HG02588 (cell line): ENCODE measurements around the gene DOCK8.

Experiments used
- ATAC-seq: cut with Tn5 transposase; IDR thresholded peaks from one replicate; pipeline ENCODE4 v1.9.1; 2021; ENCODE audit warnings: mild to moderate bottlenecking, moderate library complexity; ENCODE audit not compliant: unreplicated experiment

DOCK8 gene

DNA sequence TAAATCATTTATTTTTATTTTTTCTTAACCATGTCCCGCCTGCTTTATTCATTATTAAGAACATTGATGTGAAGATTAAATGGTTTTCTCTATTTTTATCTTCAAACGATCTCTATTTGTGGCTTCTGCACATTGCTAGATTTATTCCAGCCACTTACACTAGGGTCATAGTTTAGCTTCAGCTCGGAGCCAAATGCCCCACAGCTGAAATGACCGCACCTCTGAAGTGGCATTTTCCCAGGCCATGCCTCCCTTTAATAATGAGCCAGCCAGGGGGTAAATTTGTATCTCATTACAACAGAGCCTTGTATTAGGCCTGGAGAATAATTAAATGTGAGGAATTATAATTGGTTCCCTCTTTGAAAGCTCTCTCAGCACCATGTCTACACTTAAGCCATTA lies 89.4 kb downstream of the DOCK8 start:
- no peak for ATAC-seq

DNA sequence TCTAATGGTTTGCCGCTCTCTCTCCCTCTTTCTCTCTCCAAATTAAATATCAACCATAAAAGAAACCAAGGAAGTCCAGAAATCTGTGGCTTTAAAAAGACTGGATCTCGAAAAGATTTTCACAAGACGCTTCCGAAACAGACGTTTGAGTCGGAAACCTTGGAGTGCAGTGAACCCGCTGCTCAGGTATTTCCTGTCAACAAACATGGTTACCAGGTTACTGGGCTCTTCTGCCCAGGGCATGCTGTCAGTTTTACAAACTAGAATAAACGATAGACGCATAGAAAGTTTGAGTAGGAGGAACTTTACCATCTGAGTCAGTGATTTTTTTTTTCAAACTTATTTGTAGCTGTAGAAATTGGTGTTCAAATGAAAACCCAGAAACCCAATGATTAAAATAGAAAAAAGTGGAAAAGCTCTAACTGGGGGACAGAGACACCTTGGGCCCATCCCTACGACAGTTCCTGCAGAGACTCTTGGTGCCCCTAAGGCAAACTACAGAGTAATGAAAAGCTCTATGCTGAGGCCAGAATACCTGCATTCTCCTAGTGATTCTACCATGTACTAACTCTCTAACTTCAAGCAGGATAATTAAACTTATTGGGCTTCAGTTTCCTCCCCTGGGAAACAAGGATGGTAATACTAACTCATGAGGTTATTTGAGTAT lies 90.0 kb downstream of the DOCK8 start:
- ATAC-seq: no peak

DNA sequence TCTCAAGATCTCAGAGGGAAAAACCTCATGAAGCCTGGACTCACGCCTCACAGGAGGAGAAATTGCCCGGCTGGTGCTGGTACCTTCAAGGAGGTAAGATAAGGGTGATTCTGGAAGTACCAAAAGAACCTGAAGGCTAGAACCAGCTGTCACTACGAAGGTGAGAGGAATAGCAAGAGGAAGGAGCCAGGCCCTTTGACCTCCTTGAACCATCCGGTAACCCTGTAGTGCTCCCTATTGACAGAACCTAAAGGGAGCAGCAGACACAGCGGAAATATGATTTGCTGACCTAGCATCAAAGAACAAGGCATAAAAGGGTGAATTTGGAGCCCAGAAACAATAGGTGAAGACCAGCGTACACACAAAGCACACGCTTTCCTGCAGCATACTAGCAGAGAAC lies 92.2 kb downstream of the DOCK8 start:
- no peak for ATAC-seq

DNA sequence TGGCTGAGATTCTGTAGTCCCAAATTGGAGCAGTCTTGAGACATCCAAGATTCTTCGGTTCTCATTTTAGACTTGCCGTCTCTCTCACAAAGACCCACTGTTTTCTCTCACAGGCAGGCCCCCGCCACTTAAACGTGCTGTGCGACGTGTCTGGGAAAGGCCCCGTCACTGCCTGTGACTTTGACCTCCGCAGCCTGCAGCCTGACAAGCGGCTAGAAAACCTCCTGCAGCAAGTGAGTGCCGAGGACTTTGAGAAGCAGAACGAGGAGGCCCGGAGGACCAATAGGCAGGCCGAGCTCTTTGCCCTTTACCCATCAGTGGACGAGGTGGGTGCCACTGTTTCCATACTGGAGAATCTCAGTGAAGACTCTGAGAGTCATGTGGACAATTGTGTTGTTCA lies 97.2 kb downstream of the DOCK8 start:
- no peak for ATAC-seq

DNA sequence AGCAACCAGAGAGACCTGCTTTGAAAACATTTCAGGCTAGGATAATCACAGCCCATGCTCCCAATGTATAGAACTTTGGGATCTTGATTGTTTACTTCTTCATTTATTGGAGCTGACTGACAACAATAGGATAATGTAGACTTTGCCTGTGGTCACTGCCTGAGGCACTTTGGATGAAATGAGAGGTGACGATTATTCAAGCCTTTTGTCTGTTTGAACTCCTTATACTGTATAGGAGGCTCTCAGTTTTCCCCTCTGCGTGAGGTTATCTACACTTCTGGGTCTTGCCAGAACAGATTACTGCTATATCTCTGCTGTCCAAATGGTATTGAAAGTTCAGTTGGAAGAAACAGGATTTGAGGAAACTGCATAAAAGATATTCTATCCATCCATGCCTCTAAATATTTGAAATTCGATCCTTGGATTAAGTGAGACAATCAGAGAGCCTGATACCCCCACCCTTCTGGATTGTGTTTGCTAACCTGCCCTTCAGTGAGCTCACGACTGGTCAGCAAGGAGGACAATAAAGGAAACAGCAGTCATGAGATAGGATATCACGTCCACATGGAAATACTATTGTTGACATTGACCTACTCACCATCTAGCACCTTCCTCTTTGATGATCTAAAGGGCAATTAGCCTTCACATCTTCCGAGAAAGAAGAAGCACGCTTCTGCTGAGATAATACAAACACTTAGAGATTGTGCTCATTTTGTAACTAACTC lies 98.1 kb downstream of the DOCK8 start:
- no peak for ATAC-seq

DNA sequence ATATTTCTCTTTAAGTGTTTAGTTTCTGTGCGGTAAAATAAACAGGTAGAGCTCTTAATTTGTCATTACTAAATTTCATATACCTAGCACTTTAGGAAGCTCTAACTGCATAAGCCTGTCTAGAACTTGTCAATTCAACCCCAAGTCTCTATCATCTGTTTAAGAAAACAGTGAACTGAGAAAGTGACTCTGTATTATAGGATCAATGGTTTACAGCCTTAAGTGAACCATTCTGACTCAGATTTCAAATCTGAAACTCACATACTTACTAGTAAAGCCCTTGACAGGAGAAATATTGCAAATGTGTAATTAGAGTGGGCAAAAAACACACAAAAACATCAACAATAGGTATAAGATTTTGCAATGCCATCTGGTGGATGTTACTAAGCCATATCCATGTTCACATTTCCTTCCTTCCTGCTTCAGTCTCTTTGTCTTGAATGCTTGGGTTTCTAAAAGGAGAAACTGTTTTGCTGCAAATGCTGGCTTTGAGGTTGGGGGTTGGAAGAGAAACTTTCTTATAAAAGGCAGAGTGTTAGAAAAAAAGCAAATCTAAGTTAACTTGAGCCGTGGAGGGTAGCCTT lies 101.8 kb downstream of the DOCK8 start:
- ATAC-seq: no peak

DNA sequence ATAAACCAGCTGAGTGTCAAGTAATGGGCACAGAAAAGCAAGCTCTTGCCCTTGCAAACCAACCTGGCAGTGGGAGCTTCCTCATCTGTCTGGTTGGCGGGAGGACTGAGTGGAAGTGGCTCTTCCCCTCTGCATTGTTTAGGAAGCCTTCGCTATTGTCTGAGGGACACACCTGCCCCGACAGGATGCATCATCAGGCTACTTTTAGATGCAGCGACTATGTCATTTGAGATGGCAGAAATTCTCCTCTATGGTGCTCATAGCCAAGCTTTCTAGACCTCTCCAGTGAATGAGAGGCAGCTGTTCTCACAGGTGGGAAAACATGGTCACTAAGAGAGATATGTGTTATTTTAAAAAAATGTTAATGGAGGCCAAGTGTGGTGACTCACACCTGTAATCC lies 104.0 kb downstream of the DOCK8 start:
- no peak for ATAC-seq

DNA sequence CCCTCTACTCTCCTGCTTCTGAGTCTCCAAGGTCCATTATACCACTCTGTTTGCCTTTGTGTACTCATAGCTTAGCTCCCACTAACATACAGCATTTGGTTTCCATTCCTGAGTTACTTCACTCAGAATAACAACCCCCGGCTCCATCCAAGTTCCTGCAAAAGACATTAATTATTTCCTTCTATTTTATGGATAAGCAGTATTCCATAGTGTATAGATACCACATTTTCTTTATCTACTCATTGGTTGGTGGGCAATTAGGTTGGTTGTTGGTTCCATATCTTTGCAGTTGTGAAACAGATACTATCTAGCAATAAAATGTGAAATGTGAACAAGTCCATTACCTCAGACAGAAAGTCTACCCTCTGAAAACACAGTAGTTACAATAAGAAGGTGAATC lies 110.3 kb downstream of the DOCK8 start:
- no peak for ATAC-seq

DNA sequence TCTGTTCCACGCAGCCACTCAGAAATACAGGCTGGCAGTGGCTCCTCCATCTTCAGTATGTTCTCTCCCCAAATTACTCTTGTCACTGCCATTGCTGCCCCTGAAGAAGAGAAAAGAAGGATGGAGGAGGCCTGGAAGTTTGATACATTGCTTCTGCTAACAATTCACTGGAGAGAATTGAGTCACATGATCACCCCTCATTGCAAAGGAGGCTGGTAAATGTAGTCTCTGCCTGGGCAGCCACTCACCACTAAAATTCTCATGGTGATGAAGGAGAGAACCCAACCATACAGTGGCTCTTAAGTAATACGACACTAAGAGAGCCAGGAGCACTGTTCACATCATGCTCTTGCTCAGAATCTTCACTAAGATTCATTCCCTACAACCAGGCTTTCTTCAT lies 112.0 kb downstream of the DOCK8 start:
- no peak for ATAC-seq

DNA sequence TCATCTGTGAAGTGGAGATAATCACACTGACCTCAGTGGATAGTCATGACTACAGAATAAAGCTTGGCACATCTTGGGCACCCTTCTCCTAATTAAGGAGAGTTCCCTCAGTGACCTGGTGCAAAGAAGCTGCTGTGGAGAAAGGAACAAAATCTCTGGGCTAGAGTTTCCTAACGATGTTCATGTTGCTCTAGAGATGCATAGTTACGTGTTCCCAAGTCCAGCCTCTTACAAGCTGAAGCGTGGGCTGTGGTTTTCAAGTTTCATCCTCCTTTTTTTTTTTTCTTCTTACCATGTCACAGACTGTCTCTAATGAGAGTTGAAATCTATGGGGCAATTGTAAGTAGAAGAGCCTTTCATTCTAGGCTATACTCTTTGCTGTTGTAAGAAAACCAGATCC lies 113.8 kb downstream of the DOCK8 start:
- ATAC-seq: no peak

DNA sequence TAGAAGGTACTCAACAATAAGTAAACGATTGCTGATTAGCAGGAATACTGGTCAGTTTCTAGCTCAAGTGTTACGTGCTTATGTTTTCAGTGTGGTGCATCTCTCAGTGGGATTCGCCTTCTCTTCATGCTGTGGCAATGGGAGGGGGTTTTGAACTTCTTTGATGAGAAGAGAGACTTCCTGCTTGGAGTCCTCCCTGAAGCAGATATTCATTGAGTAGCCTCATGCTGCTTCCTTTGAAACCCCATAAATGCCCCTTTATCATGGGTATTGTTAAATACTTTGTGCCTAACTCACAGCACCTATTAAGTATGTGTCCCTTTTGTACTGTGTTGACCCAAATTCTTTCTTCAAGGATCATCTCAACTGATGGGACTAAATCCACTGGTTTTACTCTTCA lies 116.5 kb downstream of the DOCK8 start:
- no peak for ATAC-seq

DNA sequence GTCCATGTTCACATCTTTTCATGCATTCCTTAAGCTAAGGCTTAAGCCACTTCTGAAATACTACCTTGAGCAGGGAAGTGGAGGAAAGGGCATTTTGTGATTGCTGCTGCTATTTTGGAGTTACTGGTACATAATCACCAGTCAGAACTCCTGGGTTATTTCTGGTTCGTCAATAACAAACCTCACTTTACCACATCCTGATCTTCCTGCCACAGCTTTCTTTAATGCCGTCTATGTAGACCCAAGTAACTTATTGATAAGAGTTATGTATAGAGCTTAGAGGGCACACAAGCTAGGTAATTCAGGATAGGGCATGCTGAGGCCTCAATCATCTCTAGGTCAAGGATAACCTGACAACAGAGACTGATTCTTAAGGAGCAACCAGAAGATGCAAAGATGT lies 120.7 kb downstream of the DOCK8 start:
- ATAC-seq: no peak

DNA sequence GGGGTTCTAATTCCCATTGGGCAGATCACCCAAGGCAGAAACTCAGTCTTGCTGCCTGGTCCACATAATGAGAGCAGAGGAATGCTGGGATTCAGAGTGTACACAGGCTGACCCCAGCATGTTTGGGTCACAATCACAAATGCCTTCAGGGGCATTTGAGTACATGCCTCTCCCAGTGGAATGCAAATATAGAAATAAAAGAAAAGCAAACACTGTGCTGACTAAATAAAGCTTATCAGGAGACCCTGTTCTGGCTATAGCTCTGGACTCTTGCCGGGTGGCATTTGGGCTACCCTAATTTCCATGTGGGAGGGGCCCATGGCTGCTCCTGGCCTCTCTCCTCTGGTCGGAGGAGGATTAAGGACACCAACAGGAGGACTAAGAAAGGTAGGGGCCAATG lies 121.4 kb downstream of the DOCK8 start:
- ATAC-seq: no peak

DNA sequence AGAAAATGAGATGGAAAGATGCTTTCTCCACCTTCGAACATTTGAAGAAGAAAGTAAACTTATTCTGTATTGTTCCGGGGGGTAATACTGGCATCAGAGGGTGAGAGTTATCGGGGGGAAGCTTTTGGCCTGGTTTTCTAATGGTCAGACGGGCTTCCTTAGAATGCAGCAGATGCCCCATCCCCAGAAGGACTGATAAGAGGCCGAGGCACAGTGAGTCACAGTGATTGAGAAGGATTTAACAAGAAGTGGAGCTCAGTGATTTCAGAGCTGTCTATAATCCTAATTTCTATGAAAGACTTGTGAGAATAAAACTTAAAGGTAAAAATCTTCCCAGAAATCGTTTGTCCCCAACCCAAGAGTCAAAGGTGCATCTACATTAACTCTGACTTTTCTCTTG lies 123.9 kb downstream of the DOCK8 start:
- no peak for ATAC-seq

DNA sequence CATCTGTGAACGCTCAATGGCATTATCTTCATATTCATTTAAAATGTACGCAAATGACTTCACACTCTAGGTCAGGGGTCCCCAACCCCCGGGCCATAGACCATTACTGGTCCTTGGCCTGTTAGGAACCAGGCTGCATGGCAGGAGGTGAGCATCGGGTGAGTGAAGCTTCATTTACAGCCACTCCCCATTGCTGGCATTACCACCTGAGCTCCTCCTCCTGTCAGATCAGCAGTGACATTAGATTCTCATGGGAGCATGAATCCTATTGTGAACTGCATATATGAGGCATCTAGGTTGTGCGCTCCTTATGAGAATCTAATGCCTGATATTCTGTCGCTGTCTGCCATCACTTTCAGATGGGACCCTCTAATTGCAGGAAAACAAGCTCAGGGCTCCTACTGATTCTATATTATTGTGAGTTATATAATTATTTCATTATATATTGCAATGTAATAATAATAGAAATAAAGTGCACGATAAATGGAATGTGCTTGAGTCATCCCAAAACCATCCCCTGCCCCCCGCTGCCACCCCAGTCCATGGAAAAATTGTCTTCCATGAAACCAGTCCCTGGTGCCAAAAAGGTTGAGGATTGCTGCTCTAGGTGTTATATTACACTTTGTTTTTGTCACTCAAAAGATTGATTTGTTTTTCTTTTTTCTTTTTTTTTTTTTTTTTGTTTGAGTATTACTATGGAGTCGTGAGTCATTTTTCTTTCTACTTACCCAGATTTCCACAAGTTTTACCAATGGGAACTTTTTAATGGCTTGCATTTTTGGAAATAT lies 127.2 kb downstream of the DOCK8 start:
- no peak for ATAC-seq

DNA sequence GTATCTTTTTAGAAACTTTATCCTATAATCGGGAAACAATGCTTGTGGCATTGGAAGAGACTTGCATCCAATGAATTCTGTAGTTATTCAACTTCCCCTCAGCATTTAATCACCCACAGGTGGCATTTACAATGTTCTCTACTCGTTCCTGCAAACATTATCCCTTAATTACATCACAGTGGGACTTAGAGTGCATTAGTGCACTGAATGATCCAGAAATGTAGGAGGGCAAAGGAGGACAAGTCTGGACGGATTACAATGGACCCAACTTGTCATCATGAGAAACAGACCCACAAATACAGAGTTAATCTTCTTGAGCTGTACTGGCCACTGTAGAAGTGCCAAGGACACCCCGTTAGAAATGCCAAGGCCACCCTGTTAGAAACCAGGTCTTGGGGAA lies 129.1 kb downstream of the DOCK8 start:
- no peak for ATAC-seq

DNA sequence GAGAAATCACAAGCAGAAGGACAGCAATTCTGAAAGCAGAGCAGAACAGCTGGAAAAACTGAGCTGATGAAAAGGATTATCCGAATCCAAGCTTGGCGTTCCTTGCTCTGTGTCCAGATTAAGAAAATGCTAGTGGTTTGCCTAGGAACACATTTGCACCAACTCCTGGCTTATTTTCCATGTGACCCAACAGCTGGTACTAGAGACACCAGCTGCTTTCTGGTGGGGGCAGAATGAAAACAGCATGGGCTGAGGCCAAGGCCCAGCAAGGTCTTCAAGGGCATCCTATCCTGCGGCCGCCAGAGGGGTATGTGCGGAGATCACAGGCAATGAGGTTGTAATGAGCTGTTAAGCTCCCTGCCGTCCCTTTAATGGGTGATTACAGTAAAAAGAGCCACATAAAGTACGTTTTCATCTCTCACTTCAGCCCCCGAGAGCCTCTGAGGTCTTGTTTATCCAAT lies 131.5 kb downstream of the DOCK8 start:
- ATAC-seq: no peak

DNA sequence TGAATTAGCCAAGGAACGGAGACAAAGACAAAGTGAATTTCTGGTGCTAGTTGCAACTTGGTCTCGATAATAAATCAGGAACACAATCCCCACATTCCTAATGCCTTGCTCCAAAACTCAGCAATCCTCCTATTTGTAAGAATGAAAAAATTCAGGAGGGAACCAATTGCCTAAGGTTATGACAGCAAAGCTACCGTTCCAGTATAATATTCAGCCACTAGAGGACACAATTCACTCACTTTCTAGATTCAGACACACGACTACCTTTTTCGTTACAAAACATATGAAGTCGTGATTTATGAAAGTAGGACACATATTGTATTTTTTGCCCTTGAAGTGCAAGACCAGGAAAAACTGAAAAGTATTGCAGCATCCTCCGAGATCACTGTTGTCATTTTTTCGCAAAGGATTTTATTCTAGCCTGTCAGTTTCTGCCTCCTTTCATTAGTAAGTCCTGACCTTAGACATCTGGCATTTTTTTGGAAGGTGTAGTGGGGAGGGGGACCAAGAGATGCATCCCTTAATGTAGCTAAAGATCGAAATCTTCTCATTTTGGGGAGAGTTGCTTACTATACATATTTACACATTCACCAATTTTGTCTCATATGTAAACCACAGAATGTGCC lies 133.1 kb downstream of the DOCK8 start:
- no peak for ATAC-seq

DNA sequence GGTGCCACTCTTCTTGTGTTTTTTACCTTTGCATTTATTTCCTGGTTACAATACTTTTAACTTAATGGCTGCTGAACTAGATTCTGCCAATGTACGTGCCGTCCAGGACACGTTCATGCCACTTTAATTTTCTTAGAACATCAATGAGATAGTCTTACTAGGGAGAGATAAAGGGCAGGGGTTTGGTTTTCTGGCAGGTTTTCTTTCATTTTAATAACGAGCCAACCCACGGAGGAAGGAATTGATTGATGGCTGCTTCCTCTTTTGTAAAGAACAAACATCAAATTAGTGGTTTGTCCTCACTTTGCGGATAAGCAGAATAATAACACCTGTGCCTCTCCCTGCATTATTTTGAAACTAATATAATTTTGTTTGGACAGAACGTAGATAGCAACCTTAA lies 135.7 kb downstream of the DOCK8 start:
- no peak for ATAC-seq

DNA sequence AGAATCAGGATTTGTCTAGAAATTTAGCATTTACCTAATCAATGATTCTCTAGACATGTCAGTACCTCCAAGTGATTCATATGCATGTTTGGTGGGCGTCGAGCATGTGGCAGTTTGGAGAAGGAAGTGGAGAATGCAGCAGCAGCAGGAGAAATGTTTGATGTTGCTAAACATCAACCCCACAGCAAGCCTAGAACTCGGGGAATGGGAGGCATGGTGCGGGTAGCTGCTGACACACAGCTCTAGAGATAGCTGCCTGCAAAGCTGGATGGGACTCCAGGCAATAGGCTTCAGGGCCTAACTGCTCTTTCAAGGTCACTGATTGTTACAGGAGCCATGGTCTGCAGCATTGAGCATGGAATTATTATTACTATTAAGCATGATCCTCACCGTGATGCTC lies 137.3 kb downstream of the DOCK8 start:
- ATAC-seq: no peak

DNA sequence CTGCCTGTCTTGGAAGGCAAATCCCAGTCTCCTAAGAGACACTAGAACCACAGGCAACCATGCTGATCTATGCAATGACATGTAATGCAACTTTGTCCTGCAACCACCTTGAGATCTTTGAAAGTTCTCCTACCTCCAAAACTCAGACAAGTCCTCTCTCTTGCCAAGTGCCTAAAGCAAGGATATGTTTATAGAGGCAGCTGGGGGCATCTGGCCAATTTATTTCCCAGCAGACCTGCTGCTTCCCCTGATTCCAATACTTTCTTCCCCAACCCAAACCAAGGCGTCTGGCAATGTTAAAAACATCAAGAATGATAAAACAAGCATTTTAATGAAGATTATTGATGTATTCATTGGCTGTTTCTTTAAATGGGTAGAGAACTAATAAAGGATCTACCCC lies 138.4 kb downstream of the DOCK8 start:
- ATAC-seq: no peak
